Right lobe of liver (tissue), 4 donors: ENCODE measurements around the gene FOLH1.
"Not testable (repeated sequence)": the region's sequence is repeated elsewhere in the genome, so short reads cannot be mapped to it uniquely, and the experiment has no call there.

Source experiments
- POLR2A ChIP-seq: fragments of 450-650 bp; IDR thresholded peaks from one replicate; pipeline ENCODE4 v1.6.1; 2017; ENCODE audit warnings: antibody characterized with exemption, mild to moderate bottlenecking
- TF ChIP-seq, protein P1 (sequence below), 4 donors: fragments of 200-600 bp in 3 of 4; fragments of 450-650 bp in 1 of 4; IDR thresholded peaks; one replicate each; pipeline versions ENCODE4 v1.5.1 to v1.8.0; 2016 to 2022; ENCODE audit warnings: antibody characterized with exemption in 4 of 4, mild to moderate bottlenecking in 2 of 4
- donor health status: DM: no; HTN: no; CAD: no.
- donor health status: DM: no; HTN: no; CAD: no.
- donor health status: DM: no; HTN: yes; CAD: no.

DNA sequence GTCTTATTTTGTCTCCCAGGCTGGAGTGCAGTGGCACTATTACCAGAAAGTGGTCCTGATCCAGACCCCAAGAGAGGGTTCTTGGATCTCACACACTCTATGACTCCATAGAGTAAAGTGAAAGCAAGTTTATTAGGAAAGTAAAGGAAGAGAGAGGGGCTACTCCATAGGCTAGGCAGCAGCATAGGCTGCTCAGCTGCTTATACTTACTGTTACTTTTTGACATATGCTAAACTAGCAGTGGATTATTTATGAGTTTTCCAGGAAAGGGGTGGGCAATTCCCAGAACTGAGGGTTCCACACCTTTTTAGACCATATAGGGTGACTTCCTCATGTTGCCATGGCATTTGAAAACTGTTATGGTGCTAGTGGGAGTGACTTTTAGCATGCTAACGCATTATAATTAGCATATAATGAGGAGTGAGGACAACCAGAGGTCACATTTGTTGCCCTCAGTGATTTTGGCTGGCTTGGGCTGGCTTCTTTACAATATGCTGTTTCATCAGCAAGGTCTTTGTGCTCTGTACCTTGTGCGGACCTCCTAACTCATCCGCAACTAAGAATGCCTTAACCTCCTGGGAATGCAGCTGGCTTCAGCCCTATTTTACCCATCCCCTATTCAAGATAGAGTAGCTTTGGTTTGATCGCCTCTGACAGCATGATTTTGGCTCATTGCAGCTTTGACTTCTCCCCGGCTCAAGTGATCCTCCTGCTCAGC is 42.2 kb upstream of the FOLH1 start:
- TF ChIP-seq POLR2A: not testable (repeated sequence)
- TF ChIP-seq, protein P1, sequence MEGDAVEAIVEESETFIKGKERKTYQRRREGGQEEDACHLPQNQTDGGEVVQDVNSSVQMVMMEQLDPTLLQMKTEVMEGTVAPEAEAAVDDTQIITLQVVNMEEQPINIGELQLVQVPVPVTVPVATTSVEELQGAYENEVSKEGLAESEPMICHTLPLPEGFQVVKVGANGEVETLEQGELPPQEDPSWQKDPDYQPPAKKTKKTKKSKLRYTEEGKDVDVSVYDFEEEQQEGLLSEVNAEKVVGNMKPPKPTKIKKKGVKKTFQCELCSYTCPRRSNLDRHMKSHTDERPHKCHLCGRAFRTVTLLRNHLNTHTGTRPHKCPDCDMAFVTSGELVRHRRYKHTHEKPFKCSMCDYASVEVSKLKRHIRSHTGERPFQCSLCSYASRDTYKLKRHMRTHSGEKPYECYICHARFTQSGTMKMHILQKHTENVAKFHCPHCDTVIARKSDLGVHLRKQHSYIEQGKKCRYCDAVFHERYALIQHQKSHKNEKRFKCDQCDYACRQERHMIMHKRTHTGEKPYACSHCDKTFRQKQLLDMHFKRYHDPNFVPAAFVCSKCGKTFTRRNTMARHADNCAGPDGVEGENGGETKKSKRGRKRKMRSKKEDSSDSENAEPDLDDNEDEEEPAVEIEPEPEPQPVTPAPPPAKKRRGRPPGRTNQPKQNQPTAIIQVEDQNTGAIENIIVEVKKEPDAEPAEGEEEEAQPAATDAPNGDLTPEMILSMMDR (IDR thresholded peaks at IDR 0.05): not testable (repeated sequence)
